Stimulated activated CD8-positive, alpha-beta memory T cell treated with anti-CD3 and anti-CD28 coated beads, Interleukin-7, amount 100 ng/mL, for 4 hours (primary cell): Measurements from ENCODE around the gene MOB3B.

Source experiments
- DNase-seq, 2 donors: peaks; one replicate each; pipeline ENCODE4 v3.0.0-alpha.2; 2020; ENCODE audit warnings: low read depth in 2 of 2

MOB3B gene

GRCh38 chr9:27529316-27530278 is at the start of gene MOB3B:
TSS of gene MOB3B (minus strand) at chr9:27529814. CDS start at chr9:27455550, 74,264 bp downstream.
- peak; percentile 45 to 70 for DNase-seq

GRCh38 chr9:27573634-27574590 is 44.3 kb upstream of the MOB3B start:
- peak; percentile 92 to 97 for DNase-seq

GRCh38 chr9:27572918-27573633 is 43.5 kb upstream of the MOB3B start, which contains the start of gene C9orf72:
TSS of gene C9orf72 (minus strand) at chr9:27573481. CDS start at chr9:27567120, 6,361 bp downstream.
- peak; percentile 81 to 90 for DNase-seq

GRCh38 chr9:27572566-27572917 is 42.9 kb upstream of the MOB3B start:
- DNase-seq, result peak in 1 of 2 donors; percentile 55

GRCh38 chr9:27572061-27572460 is 42.4 kb upstream of the MOB3B start:
- no peak for DNase-seq

GRCh38 chr9:27571011-27571410 is 41.4 kb upstream of the MOB3B start:
- no peak for DNase-seq

GRCh38 chr9:27569406-27569805 is 39.8 kb upstream of the MOB3B start:
- no peak for DNase-seq

GRCh38 chr9:27566118-27566517 is 36.5 kb upstream of the MOB3B start:
- DNase-seq, result no peak

- DNase-seq, result no peak
Observed at GRCh38 chr9:27565696-27566095, 36.1 kb upstream of the MOB3B start.

GRCh38 chr9:27564670-27565069 is 35.1 kb upstream of the MOB3B start:
- no peak for DNase-seq

GRCh38 chr9:27563738-27564430 is 34.3 kb upstream of the MOB3B start:
- DNase-seq, result no peak

- DNase-seq, result no peak
Observed at GRCh38 chr9:27561685-27562084, 32.1 kb upstream of the MOB3B start.

GRCh38 chr9:27560457-27560856 is 30.8 kb upstream of the MOB3B start:
- no peak for DNase-seq

- no peak for DNase-seq
Observed at GRCh38 chr9:27558307-27558706, 28.7 kb upstream of the MOB3B start.

GRCh38 chr9:27556470-27556869 is 26.9 kb upstream of the MOB3B start:
- DNase-seq, result no peak

GRCh38 chr9:27554712-27555111 is 25.1 kb upstream of the MOB3B start:
- no peak for DNase-seq

GRCh38 chr9:27549196-27549755 is 19.7 kb upstream of the MOB3B start:
- DNase-seq, result no peak

GRCh38 chr9:27548055-27548741 is 18.6 kb upstream of the MOB3B start:
- DNase-seq, result no peak

- no peak for DNase-seq
Observed at GRCh38 chr9:27545471-27545870, 15.9 kb upstream of the MOB3B start.

- DNase-seq, result no peak
Observed at GRCh38 chr9:27542508-27542907, 12.9 kb upstream of the MOB3B start.
